ENCODE data around the gene SPARC.

Gene SPARC

DNA sequence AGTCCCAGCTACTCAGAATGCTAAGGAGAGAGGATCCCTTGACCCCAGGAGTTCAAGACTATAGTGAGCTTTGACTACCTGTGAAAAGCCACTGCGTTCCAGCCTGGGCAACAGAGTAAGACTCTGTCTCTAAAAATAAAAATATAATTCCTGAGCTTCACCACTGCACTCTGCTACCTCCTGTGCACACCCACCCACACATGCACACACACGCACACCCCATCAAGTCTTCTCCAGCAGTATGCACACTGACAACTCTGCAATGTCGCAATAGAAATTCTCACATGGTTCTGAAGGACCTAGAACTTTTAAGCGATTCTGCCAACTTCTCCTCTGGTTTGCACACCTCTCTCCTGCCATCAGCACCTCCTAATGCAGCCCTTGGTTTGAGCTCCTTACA, 48.1 kb downstream of the SPARC start:
- no peaks in the 10 kb centered on the region for H3K36me3 ChIP-seq
- peaks cover 38% of the 10 kb centered on the region for H3K27me3 ChIP-seq
- no peaks in the 10 kb centered on the region for H3K9me3 ChIP-seq
- no peak overlapping the region for H3K27ac ChIP-seq
- no peak overlapping the region for H3K4me3 ChIP-seq (ENCODE audit: low read depth in 1 of 2, low read length in 1 of 2)
- TF ChIP-seq, protein P1, sequence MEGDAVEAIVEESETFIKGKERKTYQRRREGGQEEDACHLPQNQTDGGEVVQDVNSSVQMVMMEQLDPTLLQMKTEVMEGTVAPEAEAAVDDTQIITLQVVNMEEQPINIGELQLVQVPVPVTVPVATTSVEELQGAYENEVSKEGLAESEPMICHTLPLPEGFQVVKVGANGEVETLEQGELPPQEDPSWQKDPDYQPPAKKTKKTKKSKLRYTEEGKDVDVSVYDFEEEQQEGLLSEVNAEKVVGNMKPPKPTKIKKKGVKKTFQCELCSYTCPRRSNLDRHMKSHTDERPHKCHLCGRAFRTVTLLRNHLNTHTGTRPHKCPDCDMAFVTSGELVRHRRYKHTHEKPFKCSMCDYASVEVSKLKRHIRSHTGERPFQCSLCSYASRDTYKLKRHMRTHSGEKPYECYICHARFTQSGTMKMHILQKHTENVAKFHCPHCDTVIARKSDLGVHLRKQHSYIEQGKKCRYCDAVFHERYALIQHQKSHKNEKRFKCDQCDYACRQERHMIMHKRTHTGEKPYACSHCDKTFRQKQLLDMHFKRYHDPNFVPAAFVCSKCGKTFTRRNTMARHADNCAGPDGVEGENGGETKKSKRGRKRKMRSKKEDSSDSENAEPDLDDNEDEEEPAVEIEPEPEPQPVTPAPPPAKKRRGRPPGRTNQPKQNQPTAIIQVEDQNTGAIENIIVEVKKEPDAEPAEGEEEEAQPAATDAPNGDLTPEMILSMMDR (IDR thresholded peaks at IDR 0.05) = no peak
- H3K4me1 ChIP-seq (ENCODE audit: control insufficient read depth in 1 of 2, insufficient read depth in 1 of 2, low read depth in 1 of 2, low read length in 1 of 2) = no peaks in the 10 kb centered on the region

DNA sequence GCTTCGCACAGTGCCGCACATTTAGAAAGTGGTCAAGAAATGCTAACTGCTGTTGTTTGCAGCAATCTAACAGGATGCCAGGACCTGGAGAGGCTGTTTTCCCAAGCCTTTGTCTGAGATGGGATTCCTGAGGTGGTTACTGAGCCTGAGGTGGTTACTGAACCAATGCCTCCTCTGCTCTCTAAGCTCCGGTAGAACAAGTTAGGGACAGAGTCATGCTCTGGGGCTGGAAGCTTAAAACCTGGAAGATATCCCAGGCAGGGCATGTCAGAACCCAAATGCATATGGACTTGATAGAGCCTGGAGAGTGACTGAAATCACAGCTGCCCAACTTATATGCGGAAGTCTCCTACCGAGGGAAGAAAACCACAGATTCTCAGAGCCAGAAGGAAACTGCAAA, 49.0 kb downstream of the SPARC start:
- no peaks in the 10 kb centered on the region for H3K9me3 ChIP-seq
- H3K4me1 ChIP-seq (ENCODE audit: control insufficient read depth in 1 of 2, insufficient read depth in 1 of 2, low read depth in 1 of 2, low read length in 1 of 2) = peaks cover 7 to 8% of the 10 kb centered on the region in 2 experiments
- no peaks in the 10 kb centered on the region for H3K36me3 ChIP-seq
- TF ChIP-seq, protein P1 (IDR thresholded peaks at IDR 0.05) = no peak
- H3K27me3 ChIP-seq = peaks cover 38% of the 10 kb centered on the region
- no peak overlapping the region for H3K27ac ChIP-seq
- H3K4me3 ChIP-seq (ENCODE audit: low read depth in 1 of 2, low read length in 1 of 2) = no peak overlapping the region

DNA sequence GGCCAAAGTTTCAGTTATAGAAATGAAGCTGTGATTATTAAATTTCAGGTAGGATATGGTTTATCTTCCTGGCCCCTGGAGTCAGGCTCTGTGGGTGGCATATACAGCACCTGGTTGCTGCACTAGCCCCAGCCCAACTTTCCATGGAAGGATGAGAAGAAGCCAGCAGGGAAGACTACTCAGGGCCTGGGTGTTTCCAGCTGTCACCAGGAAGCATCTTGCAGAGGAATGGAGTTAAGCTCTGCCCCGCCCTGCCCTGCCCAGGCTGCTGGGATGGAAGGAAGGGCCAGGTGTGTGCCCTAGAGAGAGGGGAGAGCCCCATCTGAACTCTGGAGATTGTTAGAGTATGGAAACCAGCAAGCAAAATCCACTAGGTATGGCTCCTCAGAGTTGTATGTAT, 52.8 kb downstream of the SPARC start:
- TF ChIP-seq, protein P1 (IDR thresholded peaks at IDR 0.05) = no peak
- Histone ChIP-seq H3K4me3 (ENCODE audit: low read depth in 1 of 2, low read length in 1 of 2) (no peak overlapping the region), H3K9me3 (no peaks in the 10 kb centered on the region), H3K4me1 (ENCODE audit: control insufficient read depth in 1 of 2, insufficient read depth in 1 of 2, low read depth in 1 of 2, low read length in 1 of 2) (peaks cover 11 to 15% of the 10 kb centered on the region in 2 experiments), H3K36me3 (no peaks in the 10 kb centered on the region), H3K27me3 (peaks cover 38% of the 10 kb centered on the region), H3K27ac (no peak overlapping the region)

DNA sequence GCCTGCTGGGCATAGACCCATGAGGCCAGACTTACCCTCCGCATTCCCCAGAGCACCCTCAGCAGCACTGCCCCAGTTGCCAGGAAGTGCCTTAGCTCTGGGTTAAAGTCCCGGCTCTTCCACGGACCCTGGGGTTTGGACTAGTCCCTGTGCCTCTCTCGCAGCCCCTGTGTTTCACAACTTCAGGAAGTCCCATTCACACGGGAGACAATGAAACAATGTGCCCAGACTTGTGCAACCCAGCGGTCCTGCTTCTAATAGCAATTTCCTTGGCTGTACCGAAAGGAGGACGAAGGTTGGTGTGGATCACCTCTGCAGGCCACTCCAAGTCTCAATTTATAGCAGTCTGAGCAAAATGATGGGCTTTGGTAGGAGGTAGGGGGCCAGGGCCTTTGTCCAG, 53.8 kb downstream of the SPARC start:
- Histone ChIP-seq H3K36me3 (no peaks in the 10 kb centered on the region), H3K27me3 (peaks cover 30% of the 10 kb centered on the region), H3K4me1 (ENCODE audit: control insufficient read depth in 1 of 2, insufficient read depth in 1 of 2, low read depth in 1 of 2, low read length in 1 of 2) (peaks cover 11 to 15% of the 10 kb centered on the region in 2 experiments), H3K27ac (no peak overlapping the region), H3K9me3 (no peaks in the 10 kb centered on the region), H3K4me3 (ENCODE audit: low read depth in 1 of 2, low read length in 1 of 2) (no peak overlapping the region)
- TF ChIP-seq, protein P1 (IDR thresholded peaks at IDR 0.05) = no peak

DNA sequence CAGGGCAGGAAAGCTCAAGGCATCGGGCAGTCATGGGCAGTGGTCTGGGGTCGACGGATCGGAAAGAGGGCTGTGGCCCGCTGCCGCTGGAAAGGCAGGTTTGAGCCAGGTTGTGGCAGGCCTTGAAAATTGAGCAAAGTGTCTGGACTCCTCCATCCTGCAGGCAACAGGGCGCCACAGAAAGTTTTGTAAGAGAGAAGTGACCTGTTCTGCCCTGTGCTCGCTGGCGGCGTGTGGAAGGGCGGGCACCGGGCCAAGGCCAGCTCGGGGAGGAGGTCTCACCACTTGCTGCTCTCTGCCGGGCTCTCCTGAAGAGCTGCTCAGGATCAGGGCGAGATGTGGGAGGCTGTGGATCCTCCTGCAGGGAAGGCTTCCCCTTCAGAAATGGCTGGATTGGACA, 54.2 kb downstream of the SPARC start:
- Histone ChIP-seq H3K36me3 (no peaks in the 10 kb centered on the region), H3K4me1 (ENCODE audit: control insufficient read depth in 1 of 2, insufficient read depth in 1 of 2, low read depth in 1 of 2, low read length in 1 of 2) (peaks cover 11 to 15% of the 10 kb centered on the region in 2 experiments), H3K4me3 (ENCODE audit: low read depth in 1 of 2, low read length in 1 of 2) (no peak overlapping the region), H3K27me3 (peaks cover 26% of the 10 kb centered on the region), H3K27ac (no peak overlapping the region), H3K9me3 (no peaks in the 10 kb centered on the region)
- TF ChIP-seq, protein P1 (IDR thresholded peaks at IDR 0.05) = no peak

DNA sequence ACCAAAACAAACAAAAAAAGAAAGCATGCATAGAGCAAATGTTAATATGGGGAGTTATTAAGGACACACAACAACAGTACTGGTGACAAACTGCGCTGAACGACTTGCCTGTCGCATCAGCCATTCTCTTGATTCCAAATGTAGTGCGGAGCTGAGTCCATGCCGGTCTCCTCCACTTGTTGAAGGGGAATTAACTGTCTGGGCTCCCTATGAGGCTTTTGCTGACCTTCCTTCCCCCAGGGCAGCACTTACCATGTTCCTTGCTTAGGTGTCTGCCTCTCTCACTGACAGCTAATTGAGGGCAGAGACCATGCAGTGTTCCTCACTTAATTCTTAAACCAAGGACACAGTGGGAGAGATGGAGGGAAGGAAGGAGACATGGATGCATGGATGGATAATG, 54.8 kb downstream of the SPARC start:
- peaks cover 22% of the 10 kb centered on the region for H3K27me3 ChIP-seq
- TF ChIP-seq, protein P1 (IDR thresholded peaks at IDR 0.05) = no peak
- no peak overlapping the region for H3K4me3 ChIP-seq (ENCODE audit: low read depth in 1 of 2, low read length in 1 of 2)
- no peaks in the 10 kb centered on the region for H3K36me3 ChIP-seq
- H3K4me1 ChIP-seq (ENCODE audit: control insufficient read depth in 1 of 2, insufficient read depth in 1 of 2, low read depth in 1 of 2, low read length in 1 of 2) = peaks cover 11 to 15% of the 10 kb centered on the region in 2 experiments
- H3K27ac ChIP-seq = no peak overlapping the region
- H3K9me3 ChIP-seq = no peaks in the 10 kb centered on the region
